GM21717 (cell line): ENCODE results near the gene LTO1.

Experiments
- ATAC-seq: cut with Tn5 transposase; IDR thresholded peaks from one replicate; pipeline ENCODE4 v1.9.1; 2021; ENCODE audit warnings: mild to moderate bottlenecking, moderate library complexity; ENCODE audit not compliant: unreplicated experiment

The LTO1 gene

GRCh38 chr11:69682221-69682620, 7.1 kb upstream of the LTO1 start:
- ATAC-seq, result no peak

DNA sequence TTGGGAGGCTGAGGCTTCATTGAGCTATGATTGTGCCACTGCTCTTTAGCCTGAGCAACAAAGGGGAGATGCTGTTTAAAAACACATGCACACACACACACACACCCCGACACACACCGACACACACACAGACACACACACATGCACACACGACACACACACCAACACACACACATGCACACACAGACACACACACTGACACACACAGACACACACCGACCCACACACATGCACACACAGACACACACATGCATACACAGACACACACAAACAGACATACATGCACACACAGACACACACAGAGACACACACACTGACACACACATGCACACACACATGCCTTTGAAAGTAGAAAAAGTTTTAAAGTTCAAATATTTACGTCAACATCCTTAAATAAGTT, 5.5 kb upstream of the LTO1 start:
- ATAC-seq, result no peak

DNA sequence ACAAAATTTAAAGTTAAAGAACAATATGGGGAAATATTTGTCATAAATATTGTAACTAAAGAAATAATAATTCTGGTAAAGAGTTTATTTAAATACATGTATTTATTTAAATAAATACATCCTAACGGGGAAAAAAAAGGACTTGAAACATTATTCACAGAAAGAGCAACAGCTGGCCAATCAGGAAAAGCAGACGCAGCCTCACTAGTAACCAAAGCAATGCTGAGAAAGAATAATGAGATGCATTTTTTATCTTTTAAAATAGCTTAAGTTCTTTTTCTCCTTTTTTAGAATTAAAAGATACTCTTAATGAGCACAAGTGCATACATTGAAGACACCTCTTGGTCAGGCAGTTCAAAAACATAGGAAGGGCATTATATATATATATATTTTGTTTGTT, 2.6 kb upstream of the LTO1 start:
- no peak for ATAC-seq

DNA sequence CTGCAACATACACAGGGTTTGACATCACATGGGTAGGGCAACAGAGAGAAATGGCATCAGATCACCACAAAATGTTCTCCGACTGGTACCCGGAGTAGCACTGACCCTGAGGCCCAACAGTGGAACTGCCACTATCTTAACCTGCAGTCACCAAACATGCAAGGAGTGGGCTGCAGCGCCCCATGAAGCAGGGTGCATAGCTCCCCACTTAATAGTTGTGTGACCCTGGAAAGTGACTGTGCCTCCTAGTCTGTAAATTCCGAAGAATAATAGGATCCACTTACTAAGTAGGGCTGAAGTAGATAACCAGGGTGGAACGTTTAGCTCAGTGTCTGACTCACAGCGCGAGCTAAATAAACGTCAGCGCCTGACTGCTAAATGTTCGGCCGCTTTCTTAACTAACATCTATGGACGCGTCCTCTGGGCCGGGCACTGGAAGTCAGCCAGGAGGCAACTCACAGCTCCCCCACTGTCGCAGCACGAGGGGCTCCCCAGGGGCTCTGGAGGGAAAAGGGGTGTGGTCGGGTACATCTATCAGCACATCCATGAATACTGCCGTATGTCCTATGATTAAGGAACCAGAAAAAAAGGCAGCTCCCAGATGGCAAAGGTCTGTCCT, 777 bp downstream of the LTO1 start:
- ATAC-seq, result no peak

GRCh38 chr11:69671734-69672465, 3.3 kb downstream of the LTO1 start:
- ATAC-seq, result no peak

GRCh38 chr11:69670158-69670845, 4.9 kb downstream of the LTO1 start:
- ATAC-seq, result no peak

DNA sequence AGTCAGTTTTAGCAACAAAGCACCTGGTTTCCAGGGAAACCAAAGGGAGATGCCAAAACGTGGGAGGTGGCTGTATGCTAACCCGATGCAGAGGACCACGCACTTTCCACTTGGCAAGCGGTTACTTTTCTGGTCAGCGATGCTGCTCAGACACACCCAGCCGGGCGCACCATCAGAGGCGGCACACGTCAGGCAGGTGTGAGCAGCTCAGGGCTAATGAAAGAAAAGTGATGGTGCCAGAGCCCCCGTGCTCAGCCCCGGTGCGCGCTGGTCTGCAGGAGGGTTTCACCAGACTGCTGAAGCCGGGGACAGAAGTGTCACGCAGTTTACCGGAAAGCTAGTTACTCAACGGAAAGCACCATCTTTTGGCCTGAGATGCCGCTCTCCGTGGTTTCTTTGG, 5.7 kb downstream of the LTO1 start:
- ATAC-seq, result no peak

DNA sequence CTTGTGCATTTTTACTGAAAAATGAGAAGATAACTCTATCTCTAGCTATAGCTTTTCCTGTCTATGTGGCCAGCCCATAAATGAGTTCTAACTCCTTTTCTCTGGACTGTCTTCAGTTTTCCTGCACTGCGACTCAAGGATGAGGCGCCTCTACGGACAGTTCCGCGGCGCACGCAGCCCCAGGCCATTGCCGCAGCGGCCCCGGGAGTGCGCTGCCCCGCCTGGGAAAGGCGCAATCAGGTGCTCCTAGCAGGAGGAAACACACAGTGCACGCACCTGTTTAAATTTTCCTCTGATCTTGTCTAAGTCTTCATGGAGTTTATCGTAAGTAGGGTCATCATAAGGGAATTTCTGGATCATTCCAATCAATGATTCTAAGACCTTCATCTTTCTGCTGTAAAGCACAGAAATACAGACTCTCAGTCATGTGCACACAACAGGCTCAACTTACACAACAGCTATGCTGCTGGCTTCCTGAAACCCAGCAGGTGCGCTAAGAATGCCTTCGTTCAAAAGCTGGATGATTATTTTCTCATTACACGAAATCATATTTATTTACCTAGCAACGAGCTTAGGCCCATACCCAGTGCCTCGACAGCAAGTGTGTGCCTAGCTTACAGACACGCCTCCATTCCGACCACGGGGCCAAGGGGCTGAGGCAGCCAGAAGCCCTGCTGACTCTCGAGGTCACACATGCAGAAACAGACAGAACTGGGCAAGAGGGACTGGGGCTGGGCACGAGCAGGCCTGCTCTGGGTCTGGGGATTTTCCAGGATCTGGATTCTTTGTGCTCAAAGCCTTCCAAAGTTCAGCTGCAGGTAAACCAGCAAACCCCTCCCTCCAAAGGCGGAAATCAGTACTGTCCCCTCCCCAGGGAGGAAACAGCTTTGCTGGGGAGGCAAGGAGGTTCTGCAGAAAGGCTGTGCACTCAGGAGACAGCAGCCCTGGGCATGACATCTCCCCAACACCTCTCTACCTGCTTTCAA, 7.2 kb downstream of the LTO1 start:
- ATAC-seq, result no peak

GRCh38 chr11:69666752-69667536, 8.2 kb downstream of the LTO1 start:
- ATAC-seq, result no peak

DNA sequence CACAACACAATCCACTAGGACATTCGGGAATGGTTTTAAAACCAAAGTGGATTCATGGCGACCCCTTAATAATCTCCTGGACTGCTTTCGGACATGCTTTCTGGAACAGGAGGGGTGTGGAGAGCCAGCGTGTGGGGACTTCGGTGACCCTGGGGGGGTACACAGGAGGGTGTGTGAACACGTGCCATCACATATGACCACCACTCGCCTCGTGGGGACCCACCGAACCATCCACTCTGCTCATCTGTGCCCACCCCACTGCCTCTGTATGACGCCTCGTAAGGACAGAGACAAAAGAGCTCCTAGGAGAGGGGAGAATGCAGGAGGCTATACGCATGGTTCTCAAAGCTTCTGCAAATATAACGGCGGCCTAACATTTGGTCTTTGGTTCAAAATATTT, 8.9 kb downstream of the LTO1 start:
- no peak for ATAC-seq

- no peak for ATAC-seq
These were observed 9.5 kb downstream of the LTO1 start for GRCh38 chr11:69665669-69666068.

- no peak for ATAC-seq
These were observed 10.3 kb downstream of the LTO1 start for GRCh38 chr11:69664901-69665300.

- no peak for ATAC-seq
These were observed 10.9 kb downstream of the LTO1 start for GRCh38 chr11:69664103-69664775.

- no peak for ATAC-seq
These were observed 11.8 kb downstream of the LTO1 start for GRCh38 chr11:69663326-69663725.

DNA sequence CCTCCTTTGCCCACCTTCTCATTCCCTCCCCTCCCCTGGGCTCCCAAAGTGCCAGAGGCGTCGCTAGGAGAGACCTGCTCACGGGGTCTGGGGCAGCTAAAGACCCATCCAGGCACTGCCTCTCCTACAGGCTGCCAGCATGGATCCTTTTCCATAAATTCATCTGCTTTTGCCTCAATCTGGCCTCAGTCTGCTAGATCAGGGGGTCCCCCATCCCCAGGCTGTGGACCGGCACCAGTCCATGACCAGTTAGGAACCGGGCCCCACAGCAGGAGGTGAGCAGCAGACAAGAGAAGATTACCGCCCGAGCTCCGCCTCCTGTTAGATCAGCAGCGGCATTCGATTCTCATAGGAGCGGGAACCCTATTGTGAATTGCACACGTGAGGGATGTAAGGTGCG, 12.3 kb downstream of the LTO1 start:
- ATAC-seq, result no peak

- no peak for ATAC-seq
These were observed 13.0 kb downstream of the LTO1 start for GRCh38 chr11:69662021-69662698.

DNA sequence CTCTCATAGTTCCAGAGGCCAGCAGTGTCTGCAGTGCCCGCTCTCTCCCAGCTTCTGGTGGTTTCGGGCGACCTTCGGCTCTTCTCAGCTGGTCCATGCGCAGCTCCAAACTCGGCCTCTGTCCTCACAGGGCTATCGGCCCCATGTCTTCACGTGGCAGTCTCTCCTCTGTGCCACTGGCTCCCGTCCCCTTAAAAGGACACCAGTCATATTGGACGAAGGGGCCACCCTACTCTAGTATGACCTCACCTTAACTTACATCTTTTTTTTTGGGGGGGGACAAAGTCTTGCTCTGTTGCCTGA, 13.8 kb downstream of the LTO1 start:
- ATAC-seq, result no peak

DNA sequence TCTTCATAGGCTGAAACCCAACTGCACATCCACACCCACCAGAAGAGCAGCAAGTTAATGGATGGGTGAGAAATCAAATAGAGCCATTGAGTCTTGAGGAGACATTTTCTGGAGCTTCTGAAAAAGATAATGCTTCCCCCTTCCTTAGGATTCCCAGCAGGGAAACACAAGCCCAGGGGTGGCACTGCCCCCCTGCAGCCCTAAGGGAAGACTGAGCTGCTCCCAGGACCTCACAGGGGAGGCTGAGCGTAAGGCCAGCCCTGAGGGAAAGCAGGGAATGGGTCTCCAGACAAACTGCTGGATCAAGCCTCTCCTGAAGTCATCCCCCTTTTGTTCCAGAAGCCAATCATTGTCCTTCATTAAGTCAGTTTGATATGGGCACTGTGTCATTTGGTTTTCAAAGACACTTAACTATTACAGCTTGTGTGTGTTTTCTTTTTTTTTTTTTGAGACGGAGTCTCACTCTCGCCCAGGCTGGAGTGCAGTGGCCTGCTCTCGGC, 15.1 kb downstream of the LTO1 start:
- no peak for ATAC-seq

GRCh38 chr11:69659591-69659990, 15.6 kb downstream of the LTO1 start:
- no peak for ATAC-seq
